ENCODE results near the gene TRPM5.
"Not testable (repeated sequence)": the region's sequence is repeated elsewhere in the genome, so short reads cannot be mapped to it uniquely, and the experiment has no call there.

Gene TRPM5, protein sequence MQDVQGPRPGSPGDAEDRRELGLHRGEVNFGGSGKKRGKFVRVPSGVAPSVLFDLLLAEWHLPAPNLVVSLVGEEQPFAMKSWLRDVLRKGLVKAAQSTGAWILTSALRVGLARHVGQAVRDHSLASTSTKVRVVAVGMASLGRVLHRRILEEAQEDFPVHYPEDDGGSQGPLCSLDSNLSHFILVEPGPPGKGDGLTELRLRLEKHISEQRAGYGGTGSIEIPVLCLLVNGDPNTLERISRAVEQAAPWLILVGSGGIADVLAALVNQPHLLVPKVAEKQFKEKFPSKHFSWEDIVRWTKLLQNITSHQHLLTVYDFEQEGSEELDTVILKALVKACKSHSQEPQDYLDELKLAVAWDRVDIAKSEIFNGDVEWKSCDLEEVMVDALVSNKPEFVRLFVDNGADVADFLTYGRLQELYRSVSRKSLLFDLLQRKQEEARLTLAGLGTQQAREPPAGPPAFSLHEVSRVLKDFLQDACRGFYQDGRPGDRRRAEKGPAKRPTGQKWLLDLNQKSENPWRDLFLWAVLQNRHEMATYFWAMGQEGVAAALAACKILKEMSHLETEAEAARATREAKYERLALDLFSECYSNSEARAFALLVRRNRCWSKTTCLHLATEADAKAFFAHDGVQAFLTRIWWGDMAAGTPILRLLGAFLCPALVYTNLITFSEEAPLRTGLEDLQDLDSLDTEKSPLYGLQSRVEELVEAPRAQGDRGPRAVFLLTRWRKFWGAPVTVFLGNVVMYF (N-terminal part only)

DNA sequence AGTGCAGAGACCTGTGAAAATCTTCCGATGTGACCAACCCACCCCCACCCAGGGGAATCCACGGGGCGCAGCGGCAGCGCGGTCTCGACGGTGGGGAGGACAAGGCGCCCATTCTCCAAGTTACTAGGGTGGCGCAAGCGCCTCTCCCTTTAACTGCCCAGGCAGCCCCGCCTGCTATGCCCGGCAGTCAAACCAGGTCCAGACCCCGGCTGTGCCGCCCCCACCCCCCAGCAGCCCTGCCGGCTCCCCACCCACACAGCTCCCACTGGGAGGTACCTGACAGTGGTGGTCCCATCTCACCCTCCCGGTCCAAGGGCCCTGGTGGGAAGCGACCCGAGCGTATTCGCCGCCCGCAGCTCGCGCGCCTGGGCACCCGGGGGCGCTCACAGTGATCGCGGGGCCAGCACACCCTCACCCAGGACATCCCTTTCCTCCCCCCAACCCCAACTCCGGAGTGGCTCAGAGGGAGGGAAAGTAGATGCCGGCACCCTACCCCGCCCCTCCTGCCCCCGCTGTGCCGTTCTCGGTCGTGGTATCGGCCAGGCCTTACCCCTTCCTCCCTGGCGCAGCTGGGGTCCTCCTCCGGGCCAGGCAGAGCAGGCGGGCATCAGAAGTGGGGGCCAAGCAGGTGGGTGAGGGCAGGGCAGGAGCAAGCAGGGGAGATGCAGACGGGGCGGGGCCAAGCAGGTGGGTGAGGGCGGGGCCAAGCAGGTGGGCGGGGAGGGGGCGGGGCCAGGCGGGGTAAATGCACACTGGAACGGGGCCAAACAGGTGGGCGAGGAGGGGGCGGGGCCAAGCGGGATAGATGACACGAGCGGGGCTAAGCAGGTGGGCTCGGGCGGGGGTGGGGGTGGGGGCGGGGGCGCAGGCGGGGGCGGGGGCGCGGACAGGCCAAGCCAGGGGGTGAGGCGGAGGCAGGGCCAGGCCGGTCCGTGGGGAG is at the start of gene TRPM5:
TRPM5 (minus strand) TSS at position 634 of the 940 bp plus-strand sequence. CDS start 21,478 bp downstream, outside the sequence.
- DNase-seq, result no peak

DNA sequence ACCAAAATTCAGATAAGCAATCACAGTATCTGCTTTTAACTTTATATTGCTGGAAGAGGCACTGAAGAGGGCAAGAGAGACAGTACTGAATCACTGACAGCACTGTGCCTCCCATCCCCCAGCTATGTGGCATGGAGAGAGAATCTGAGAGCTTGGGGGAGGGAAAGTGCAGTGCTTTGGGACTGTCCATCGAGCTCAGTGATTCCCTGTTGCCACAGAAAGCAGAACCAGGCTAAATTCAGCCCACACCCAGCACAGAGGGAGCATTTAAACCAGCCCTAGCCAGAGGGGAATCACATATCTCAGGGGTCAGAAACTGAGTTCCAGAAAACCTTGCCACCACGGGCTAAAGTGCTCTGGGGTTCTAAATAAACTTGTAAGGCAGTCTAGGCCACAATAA is 44.8 kb upstream of the TRPM5 start:
- DNase-seq, result no peak

DNA sequence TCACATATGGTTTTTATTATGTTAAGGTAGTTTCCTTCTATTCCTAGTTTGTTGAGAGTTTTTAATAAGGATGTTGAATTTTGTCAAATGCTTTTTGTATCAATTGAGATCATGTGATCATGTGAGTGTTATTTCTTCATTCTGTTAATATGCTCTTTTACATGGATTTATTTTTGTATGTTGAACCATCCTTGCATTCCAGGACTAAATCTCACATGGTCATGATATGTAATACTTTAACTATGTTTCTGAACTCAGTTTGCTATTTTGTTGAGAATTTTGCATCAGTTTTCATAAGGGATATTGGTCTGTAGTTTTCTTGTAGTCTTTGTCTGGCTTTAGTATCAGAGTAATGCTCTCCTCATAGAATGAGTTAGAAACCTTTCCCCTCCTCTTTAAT is 43.7 kb upstream of the TRPM5 start:
- DNase-seq, result no peak

DNA sequence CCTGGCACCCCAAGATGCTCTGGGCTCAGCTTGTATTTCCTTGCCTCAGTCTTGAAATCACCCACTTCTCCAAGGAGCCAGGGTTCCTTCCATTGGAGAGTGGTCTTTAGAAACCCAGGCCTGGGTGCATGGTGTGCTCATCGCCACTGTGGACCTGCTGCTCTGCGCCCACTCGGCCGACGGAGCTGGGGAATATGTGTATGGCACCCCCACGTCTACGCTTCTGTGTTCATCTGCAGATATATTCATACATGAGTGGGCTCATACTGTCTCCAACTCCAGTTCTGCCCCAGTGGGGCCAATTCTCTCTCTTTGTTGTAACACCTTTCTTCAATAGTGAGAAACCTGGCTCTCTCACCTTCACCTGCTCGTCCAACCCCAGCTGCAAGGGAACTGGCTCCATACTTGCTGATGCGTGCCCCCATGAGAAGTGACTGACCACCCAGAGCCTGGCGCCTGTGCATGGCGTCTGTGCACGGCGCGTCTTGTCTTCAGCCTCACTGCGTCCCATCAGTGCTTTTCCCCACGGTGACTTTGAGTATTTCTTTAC is 40.3 kb upstream of the TRPM5 start:
- DNase-seq, result no peak

DNA sequence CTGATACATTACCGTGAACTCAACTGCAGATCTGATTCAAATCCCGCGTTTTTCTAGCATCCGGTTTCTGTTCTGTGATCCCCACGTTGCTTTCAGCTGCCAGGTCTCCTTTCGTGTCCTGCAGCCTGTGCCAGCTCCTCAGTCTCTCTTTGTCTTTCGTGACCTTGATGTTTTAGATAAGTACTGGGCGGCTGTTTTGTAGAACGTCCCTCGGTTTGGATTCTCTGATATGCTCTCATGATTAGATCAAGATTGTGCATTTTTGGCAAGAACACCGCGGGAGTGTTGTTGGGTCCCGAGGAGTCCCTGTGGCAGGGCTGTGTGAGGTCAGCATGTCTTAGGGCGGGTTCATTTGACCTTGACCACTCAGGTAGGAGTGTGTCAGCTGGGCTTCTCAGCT is 39.1 kb upstream of the TRPM5 start:
- DNase-seq, result no peak

DNA sequence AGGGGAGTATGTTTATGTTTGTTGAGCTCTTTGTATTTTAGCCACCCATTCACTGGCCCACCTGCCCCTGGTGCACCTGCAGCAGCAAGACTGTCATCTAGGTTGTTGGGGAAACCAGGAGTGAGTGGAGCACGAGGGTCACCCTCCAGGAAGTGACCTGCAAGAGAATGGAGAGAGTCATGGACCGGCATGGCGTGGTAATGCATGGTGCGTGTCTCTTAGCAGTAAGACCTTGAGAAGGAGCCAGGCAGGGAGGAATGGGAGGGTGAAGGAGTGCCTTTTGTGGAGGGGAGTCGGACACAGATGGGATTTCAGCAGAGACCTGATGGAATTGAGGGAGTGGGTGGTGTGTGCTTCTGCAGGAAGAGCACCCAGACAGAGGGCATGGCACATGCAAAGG is 38.4 kb upstream of the TRPM5 start:
- no peak for DNase-seq

DNA sequence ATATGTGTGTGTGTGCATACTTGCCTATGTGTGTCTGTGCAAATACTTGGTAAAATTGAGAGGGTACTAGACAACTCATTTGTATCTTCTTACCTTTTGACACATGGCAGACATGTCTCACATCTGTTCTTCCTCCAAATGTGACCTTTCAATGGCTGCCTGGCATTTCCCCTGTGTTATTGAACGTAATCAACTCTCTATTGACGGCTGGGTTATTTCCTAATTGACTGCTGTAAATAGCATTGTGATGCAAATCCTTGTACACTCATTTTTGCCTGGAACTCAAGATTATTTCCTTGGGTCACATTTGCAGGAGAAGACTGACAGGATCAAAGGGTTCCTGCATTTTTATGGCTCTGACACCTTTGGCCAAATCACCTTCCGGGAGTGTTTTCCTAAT is 37.9 kb upstream of the TRPM5 start:
- no peak for DNase-seq

DNA sequence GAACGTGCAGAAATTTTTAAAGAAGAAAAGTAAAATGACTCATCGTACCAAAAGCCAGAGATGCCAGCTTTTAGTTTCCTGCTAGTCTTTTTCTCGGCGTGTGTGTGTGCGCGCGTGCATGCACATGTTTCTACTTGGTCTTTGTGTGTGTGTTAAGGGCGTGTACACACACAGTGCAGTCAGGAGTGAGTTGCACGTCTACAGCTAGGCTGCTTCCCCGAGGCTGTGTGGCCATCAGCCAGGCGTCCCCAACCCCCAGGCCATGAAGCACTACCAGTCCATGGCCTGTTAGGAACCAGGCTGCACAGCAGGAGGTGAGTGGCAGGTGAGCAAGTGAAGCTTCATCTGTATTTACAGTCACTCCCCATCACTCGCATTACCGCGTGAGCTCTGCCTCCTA is 36.9 kb upstream of the TRPM5 start:
- DNase-seq, result no peak

DNA sequence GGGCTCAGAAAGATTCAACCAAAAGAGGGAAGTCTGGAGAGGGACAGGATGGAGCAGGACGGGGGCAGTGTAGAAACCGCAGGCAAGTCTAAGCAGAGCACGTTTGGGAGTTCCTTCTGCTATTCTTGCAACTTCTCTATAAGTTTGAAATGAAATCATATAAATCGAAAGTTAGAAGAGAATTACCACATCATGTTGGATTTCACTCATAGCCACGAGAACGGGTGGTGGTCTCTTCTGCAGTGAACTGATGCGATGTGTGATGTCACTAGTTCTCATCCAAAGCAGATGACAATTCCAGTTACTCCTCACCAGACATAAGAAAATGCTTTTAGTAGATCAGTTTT is 36.5 kb upstream of the TRPM5 start:
- no peak for DNase-seq

DNA sequence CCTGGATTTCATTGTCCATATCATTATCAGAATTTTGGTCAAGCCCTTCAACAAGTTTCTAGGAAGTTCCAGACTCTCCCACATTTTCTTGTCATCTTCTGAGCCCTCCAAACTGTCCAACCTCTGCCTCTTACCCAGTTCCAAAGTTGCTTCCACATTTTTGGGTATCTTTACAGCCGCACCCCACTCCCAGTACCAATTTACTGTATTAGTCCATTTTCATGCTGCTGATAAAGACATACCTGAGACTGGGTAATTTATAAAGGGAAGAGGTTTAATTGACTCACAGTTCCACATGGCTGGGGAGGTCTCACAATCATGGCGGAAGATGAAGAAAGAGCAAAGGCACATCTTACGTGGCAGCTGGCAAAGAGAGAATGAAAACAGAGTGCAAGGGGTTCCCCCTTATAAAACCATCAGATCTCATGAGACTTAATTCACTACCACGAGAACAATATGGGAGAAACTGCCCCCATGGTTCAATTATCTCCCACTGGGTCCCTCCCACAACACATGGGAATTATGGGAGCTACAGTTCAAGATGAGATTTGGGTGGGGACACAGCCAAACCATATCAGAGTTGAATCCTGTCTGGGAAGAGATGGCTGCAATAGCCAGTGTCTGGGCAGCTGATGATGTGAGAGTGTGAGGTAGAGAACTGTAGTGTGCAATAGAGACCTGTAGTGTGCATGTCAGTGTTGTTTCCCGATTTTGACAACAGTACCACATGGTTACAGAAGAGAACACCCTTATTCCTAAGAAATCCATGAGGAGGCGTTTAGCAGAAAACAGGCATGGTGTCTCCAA is 36.0 kb upstream of the TRPM5 start:
- DNase-seq, result not testable (repeated sequence)

DNA sequence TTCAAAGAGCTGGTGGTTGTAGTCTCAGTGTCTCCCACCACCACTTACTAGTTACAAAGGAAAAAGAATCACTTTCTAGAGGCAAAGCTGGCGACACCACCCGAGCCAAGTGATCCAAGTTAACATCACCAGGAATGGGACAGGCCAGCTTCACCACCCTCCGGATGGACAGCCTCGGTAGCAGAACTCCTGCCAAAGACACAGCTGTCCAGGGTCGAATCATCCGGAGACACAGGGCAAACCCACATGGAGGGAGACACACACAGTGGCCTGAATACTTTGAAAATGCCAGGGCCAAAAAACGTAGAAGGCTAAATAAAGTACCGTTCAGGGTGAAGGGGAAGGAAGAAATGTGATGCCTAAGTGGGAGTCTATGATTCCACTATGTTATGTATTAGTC is 33.6 kb upstream of the TRPM5 start:
- no peak for DNase-seq

DNA sequence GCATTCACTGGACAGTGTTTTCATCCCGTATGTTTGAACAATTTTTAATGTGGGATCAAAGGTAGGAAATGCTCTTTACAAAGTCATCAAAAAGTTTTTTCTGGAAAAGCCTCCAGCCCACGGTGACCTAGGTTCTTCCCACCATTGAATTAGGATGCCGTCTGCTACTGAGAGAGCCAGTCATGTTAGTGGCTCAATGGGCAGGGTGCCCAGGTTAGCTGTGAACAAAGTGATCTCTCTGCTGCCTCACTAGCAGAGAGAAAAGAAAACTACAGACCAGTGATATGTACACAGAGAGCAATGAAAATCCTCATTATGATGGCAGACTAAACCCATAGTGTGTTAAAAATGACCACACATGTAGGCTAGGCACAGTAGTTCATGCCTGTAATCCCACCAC is 32.9 kb upstream of the TRPM5 start:
- no peak for DNase-seq

DNA sequence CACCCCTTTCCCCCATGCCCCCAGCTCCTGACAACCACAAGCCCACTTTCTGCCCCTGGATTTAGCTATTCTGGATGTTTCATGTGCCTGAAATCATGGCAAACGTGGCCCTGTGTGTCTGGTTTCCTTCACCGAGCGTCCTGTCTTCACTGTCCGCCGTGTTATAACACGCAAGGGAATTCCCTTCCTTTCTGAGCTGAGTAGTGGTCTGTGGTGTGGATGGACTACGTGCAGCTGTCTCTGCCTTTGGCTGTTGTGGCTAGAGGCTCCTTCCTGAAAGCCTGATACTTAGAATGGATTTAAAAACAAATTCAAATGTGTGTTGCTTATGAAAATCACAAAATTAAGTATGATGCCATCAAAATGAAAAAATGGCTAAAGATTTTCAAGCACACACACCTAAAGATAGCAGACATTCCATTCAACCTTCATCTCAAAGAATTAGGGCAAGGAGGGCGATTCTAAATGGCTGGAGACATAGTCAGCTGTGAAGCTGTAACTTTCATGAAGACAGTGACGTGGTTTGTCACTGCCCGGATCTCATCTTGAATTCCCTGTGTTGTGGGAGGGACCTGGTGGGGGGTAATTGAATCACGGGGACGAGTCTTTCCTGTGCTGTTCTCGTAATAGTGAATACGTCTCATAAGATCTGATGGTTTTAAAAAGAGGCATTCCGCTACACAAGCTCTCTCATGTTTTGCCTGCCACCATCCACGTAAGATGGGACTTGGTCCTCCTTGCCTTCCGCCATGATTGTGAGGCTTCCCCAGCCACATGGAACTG is 31.0 kb upstream of the TRPM5 start:
- DNase-seq, result no peak

DNA sequence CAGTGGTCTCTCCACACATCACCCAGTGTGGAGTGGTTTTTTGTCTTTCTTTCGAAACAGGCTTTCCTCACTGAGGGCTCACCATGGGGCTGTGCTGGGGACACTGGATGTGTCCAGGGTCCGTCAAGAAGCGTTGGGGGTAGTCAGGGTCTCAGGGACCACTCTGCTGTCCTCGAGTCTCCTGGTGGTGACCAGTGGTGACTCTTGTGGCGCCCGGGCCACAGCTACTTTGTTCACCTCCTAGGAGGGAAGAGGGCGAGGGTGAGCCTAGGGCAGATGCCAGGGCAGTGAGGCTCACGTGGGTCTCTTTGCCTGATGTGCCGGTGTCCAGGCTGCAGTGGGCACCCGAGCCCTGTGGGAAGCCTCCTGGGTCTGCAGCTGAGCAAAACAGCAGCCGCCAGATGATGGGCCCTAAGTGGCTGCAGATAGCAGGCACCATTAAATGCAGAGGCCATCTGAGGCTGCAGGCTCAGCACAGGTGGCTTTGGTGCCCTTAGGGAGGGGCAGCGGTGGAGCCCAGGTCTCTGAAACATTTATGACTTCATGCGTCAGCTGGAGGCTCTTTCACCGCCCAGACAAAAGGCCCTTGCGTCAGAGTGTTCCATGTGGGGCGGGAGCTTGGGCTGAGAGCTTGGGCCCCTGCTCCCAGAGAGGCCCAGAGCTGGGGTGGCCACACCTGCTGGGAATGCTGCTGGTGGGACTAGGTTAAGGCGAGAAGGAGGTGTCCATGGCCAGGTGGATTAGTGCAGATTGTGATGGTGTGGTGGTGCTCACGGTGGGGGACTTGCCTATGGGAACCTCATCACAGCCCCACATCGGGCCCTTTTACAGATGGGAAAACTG is 30.0 kb upstream of the TRPM5 start:
- DNase-seq, result no peak

DNA sequence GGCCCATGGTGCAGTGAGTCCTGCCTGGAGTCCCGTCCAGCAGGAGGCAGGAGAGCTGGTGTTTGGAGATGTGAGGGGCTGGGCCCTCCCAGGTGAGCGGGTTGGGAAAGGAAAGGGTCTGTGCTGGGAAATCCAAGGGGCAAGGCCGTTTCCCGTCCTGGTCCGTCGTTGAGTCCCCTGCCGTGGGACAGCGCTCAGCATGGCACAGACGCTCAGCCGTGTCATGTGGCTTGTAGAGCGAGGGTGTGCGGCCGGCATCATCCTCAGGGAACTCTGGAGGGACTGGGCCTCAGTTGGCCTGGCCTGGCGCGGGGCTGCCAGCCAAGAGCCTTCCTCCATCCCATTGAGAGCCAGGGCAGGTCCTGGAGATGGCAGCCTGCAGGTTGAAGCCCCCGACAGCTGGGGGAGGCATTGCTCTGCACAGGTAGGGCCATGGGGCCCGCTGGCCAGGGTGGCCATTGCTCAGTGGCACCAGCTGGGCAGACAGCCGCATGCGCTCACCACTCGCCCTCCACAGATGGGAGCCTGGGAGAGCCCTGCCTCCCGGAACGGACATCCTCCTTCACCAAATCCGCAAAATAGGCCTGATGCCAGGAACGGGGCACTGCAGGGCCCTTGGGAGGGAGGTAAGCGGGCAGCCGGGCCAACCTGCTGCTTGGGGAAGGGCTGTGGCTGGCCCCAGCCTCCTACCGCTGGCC is 29.2 kb upstream of the TRPM5 start:
- DNase-seq, result no peak

DNA sequence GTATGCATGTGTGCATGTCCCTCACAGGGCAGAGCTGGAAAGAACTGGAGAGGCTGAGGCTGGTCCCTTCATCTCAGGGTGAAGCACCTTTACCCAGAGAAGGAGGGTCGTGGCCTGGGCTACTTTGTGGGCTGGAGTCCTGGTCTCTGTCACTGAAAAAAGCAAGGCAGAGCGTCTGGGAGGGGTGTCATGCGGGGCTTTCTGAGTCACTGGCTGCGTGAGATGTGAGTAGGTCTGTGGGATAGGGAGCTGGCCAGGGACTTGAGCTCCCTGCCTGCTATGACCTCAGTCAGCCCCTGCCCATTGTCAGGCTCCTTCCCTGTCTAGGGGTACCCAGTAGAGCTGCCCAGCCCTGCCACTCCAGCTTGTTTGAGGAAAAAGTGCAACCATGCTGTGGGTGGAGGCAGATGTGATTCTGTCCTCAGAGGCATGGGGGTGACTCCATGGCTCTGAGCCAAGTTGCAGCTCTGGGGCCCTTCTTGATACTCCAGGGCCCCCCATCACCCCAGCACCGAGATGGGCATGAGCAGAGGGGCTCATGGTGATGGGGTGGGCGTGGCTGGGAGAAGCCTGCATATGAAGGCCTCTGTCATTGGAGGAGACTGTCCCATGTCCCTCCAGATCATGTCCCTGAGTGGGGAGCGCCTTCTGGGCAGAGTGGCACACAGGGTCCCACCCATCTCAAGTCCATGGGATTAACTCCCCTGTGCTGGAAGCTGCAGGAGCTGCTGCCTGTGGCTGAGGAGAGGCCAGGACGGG is 28.3 kb upstream of the TRPM5 start:
- no peak for DNase-seq

DNA sequence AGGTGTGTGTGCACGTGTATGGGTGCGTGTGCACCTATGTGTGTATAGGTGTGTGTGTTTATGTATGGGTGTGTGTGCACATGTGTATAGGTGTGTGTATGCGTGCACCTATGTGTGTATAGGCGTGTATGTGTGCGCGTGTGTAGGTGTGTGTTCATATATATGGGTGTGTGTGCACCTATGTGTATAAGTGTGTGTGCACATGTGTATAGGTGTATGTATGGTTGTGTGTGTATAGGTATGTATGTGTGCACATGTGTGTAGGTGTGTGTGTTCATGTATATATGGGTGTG is 27.4 kb upstream of the TRPM5 start:
- DNase-seq, result no peak

DNA sequence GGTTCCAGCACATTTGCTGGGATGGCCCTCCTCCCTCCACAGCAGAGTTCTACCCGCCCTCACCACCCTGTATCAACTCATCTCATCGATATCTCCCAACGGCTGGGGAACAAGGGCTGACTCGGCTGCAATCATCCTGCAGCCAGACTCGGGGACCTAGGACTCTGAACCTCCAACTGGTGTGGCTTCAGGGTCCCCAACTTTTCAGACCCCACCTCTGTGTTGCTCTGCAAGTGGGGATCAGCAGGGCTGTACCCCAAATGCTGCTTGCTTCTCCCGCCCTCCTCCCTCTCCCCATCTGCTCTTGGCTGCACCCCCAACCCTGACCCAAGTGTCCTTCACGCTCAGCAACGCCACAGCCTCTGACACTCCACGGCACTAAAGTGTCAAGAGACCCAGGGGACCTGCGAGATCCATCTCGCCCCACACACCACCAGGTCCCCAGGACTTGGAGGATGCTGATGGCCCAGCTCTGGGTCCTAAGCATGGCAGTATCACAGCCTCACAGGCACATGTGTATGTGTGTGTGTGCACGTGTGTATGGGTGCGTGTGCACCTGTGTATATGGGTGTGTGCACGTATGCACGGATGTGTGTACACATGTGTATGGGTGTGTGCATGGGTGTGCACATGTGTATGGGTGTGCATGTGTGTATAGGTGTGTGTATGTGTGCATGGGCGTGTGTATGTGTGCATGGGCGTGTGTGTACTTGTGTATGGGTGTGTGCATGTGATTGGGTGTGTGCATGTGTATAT is 26.9 kb upstream of the TRPM5 start:
- no peak for DNase-seq

Data from NCI-H1930 (cell line).